ENCODE results near the gene CDH8.

GRCh38 chr16:62077998-62078397 lies 41.8 kb upstream of the CDH8 start:
- no peak for TF ChIP-seq CREB1 (IDR thresholded peaks at IDR 0.05; ENCODE audit: low read depth)
- no peak for TF ChIP-seq REST (IDR thresholded peaks at IDR 0.05; ENCODE audit: low read depth)
- TF ChIP-seq TAF1 (IDR thresholded peaks at IDR 0.05; ENCODE audit: low read depth): no peak
- no peak for TF ChIP-seq CEBPB (IDR thresholded peaks at IDR 0.05)
- no peak for TF ChIP-seq EP300 (IDR thresholded peaks at IDR 0.05; ENCODE audit: borderline replicate concordance)
- no peak for TF ChIP-seq RAD21 (IDR thresholded peaks at IDR 0.05; ENCODE audit: low read depth)
- TF ChIP-seq TEAD4 (IDR thresholded peaks at IDR 0.05): no peak
- TF ChIP-seq YY1 (IDR thresholded peaks at IDR 0.05; ENCODE audit: low read depth): no peak
- TF ChIP-seq EGR1 (IDR thresholded peaks at IDR 0.05): no peak
- no peak for TF ChIP-seq TCF12 (IDR thresholded peaks at IDR 0.05; ENCODE audit: low read depth)
- TF ChIP-seq MAX (IDR thresholded peaks at IDR 0.05): no peak
- no peak for TF ChIP-seq USF1 (IDR thresholded peaks at IDR 0.05)
- TF ChIP-seq FOXM1 (IDR thresholded peaks at IDR 0.05; ENCODE audit: borderline replicate concordance, low read depth): no peak
- TF ChIP-seq ZBTB7A (IDR thresholded peaks at IDR 0.05; ENCODE audit: low read depth): no peak

Measured in Ishikawa (cell line).